Measurements from ENCODE around the gene GK.
"Not testable (repeated sequence)": the region's sequence is repeated elsewhere in the genome, so short reads cannot be mapped to it uniquely, and the experiment has no call there.

Gene GK

GRCh38 chrX:30706216-30706775 is 53.1 kb downstream of the GK start:
- no peak for DNase-seq (ENCODE audit: low spot score)

- no peak for DNase-seq (ENCODE audit: low spot score)
Observed at GRCh38 chrX:30712214-30712613, 59.0 kb downstream of the GK start.

- peak; percentile 58 for DNase-seq (ENCODE audit: low spot score)
Observed at GRCh38 chrX:30713061-30713525, 59.9 kb downstream of the GK start.

GRCh38 chrX:30714138-30714537 is 60.9 kb downstream of the GK start:
- no peak for DNase-seq (ENCODE audit: low spot score)

GRCh38 chrX:30715976-30716375 is 62.8 kb downstream of the GK start:
- no peak for DNase-seq (ENCODE audit: low spot score)

GRCh38 chrX:30733852-30734660 is 80.8 kb downstream of the GK start:
- DNase-seq (ENCODE audit: low spot score), result no peak

- DNase-seq (ENCODE audit: low spot score), result no peak
Observed at GRCh38 chrX:30734782-30735181, 81.6 kb downstream of the GK start.

- DNase-seq (ENCODE audit: low spot score), result peak; percentile 51
Observed at GRCh38 chrX:30735839-30736238, 82.6 kb downstream of the GK start.

- no peak for DNase-seq (ENCODE audit: low spot score)
Observed at GRCh38 chrX:30741545-30741944, 88.3 kb downstream of the GK start.

GRCh38 chrX:30748342-30748960 is 95.2 kb downstream of the GK start:
- no peak for DNase-seq (ENCODE audit: low spot score)

GRCh38 chrX:30751497-30751896 is 98.3 kb downstream of the GK start:
- no peak for DNase-seq (ENCODE audit: low spot score)

- no peak for DNase-seq (ENCODE audit: low spot score)
Observed at GRCh38 chrX:30762755-30763154, 109.5 kb downstream of the GK start.

- DNase-seq (ENCODE audit: low spot score), result not testable (repeated sequence)
Observed at GRCh38 chrX:30773764-30774163, 120.5 kb downstream of the GK start.

- DNase-seq (ENCODE audit: low spot score), result no peak
Observed at GRCh38 chrX:30777575-30777974, 124.4 kb downstream of the GK start.

GRCh38 chrX:30779453-30780030 is 126.3 kb downstream of the GK start:
- no peak for DNase-seq (ENCODE audit: low spot score)

Measured in AG20443 (cell line).